GM23338 (cell line): ENCODE measurements around the gene MTHFD1L. TPM values are rescaled to one million over a fixed set of nuclear protein-coding genes. Genes with fewer than 3 reads are reported as not detected.

Experiments used
- ATAC-seq: fragments of 200-7000 bp; cut with Tn5 transposase; 3 replicates; pipeline ENCODE4 v1.9.1; 2020
- DNase-seq: peaks from one replicate; pipeline ENCODE4 v3.0.0-alpha.2; 2015; ENCODE audit warnings: low spot score
- H2AFZ ChIP-seq: fragments of 200-600 bp; sonication (generic); 2 replicates; pipeline ENCODE4 v1.8.0; 2016; ENCODE audit warnings: antibody characterized with exemption, mild to moderate bottlenecking, moderate library complexity
- H3F3A ChIP-seq: fragments of 200-600 bp; sonication (generic); replicated peaks from 2 replicates; pipeline ENCODE4 v1.8.0; 2017; ENCODE audit warnings: antibody characterized with exemption, mixed run types, low read depth
- H3K27ac ChIP-seq: fragments of 200-600 bp; sonication (generic); 2 replicates; pipeline ENCODE4 v1.6.1; 2016; ENCODE audit warnings: low read depth
- H3K27me3 ChIP-seq: fragments of 200-600 bp; sonication (generic); 2 replicates; pipeline ENCODE4 v1.8.0; 2016; ENCODE audit warnings: mild to moderate bottlenecking, mixed run types, moderate library complexity; ENCODE audit not compliant: insufficient read depth
- H3K36me3 ChIP-seq: fragments of 200-600 bp; sonication (generic); 2 replicates; pipeline ENCODE4 v1.8.0; 2016; ENCODE audit warnings: mild to moderate bottlenecking; ENCODE audit not compliant: insufficient read depth
- H3K4me1 ChIP-seq: fragments of 200-600 bp; sonication (generic); 2 replicates; pipeline ENCODE4 v1.8.0; 2016; ENCODE audit warnings: mild to moderate bottlenecking, moderate library complexity; ENCODE audit not compliant: insufficient read depth
- H3K4me2 ChIP-seq: fragments of 200-600 bp; sonication (generic); 2 replicates; pipeline ENCODE4 v1.7.1; 2017; ENCODE audit warnings: mixed run types
- H3K4me3 ChIP-seq: fragments of 200-600 bp; sonication (generic); 2 replicates; pipeline ENCODE4 v1.6.1; 2016; ENCODE audit warnings: mixed run types
- H3K79me2 ChIP-seq: fragments of 200-600 bp; sonication (generic); replicated peaks from 2 replicates; pipeline ENCODE4 v1.8.0; 2017; ENCODE audit warnings: mild to moderate bottlenecking; ENCODE audit not compliant: insufficient read depth
- H3K9me2 ChIP-seq: fragments of 200-600 bp; sonication (generic); 2 replicates; pipeline ENCODE4 v1.8.0; 2017; ENCODE audit not compliant: insufficient read depth
- H4K20me1 ChIP-seq: fragments of 200-600 bp; sonication (generic); replicated peaks from 2 replicates; pipeline ENCODE4 v1.8.0; 2017; ENCODE audit warnings: mild to moderate bottlenecking; ENCODE audit not compliant: insufficient read depth
- H3K27ac Mint-ChIP-seq: 2 replicates; pipeline ENCODE4 v1.8.0; 2020; ENCODE audit warnings: inconsistent platforms, mild to moderate bottlenecking, moderate library complexity, mixed read lengths
- H3K27me3 Mint-ChIP-seq: 3 replicates; pipeline ENCODE4 v1.8.0; 2022; ENCODE audit warnings: low read depth, mild to moderate bottlenecking, moderate library complexity, mixed read lengths, inconsistent platforms; ENCODE audit not compliant: insufficient read depth, poor library complexity
- H3K36me3 Mint-ChIP-seq: 3 replicates; pipeline ENCODE4 v1.8.0; 2021; ENCODE audit warnings: low read depth, mild to moderate bottlenecking, inconsistent platforms, moderate library complexity, mixed read lengths
- H3K4me1 Mint-ChIP-seq: 3 replicates; pipeline ENCODE4 v1.8.0; 2020; ENCODE audit warnings: mild to moderate bottlenecking, inconsistent platforms, mixed read lengths
- H3K4me3 Mint-ChIP-seq: 3 replicates; pipeline ENCODE4 v1.8.0; 2021; ENCODE audit warnings: moderate library complexity, mild to moderate bottlenecking, inconsistent platforms, mixed read lengths
- H3K9me3 Mint-ChIP-seq: 3 replicates; pipeline ENCODE4 v1.8.0; 2020; ENCODE audit warnings: moderate library complexity, mild to moderate bottlenecking, inconsistent platforms, mixed read lengths
- CREB1 ChIP-seq: fragments of 250-450 bp; sonication (Bioruptor Pico); IDR thresholded peaks from 2 replicates; pipeline ENCODE4 v1.5.0; 2020; ENCODE audit warnings: low read depth, mild to moderate bottlenecking, moderate library complexity
- EZH2 ChIP-seq: fragments of 200-600 bp; sonication (generic); IDR thresholded peaks from one replicate; pipeline ENCODE4 v1.8.0; 2017; ENCODE audit warnings: antibody characterized with exemption, mild to moderate bottlenecking, low read depth; ENCODE audit not compliant: unreplicated experiment
- EZH2phosphoT487 ChIP-seq: fragments of 200-600 bp; sonication (generic); IDR thresholded peaks from one replicate; pipeline ENCODE4 v1.8.1; 2018; ENCODE audit warnings: antibody characterized with exemption; ENCODE audit not compliant: unreplicated experiment
- JUNB ChIP-seq: IDR thresholded peaks from one replicate; pipeline ENCODE4 v1.6.1; 2016; ENCODE audit warnings: antibody characterized with exemption; ENCODE audit not compliant: unreplicated experiment
- NANOG ChIP-seq: IDR thresholded peaks from 2 replicates; pipeline ENCODE4 v1.6.1; 2016; ENCODE audit warnings: antibody characterized with exemption, borderline replicate concordance
- POLR2AphosphoS5 ChIP-seq: IDR thresholded peaks from 2 replicates; pipeline ENCODE4 v1.6.1; 2016; ENCODE audit warnings: antibody characterized with exemption, low read depth
- REST ChIP-seq: IDR thresholded peaks from one replicate; pipeline ENCODE4 v1.6.1; 2018; ENCODE audit warnings: antibody characterized with exemption; ENCODE audit not compliant: unreplicated experiment
- ZNF114 ChIP-seq: fragments of 250-450 bp; sonication (Bioruptor Pico); IDR thresholded peaks from 2 replicates; pipeline ENCODE4 v1.5.0; 2020; ENCODE audit warnings: mild to moderate bottlenecking, moderate library complexity
- polyA plus RNA-seq: library from polyadenylated mRNA; unstranded; fragments of >200 nt; fragmentation: Nextera tagmentation; extraction: Ambion mirVana; gene quantifications from 2 replicates; pipeline ENCODE4 v1.2.1, GENCODE V29; 2016
- total RNA-seq: library from RNA; depleted of rRNA; stranded (reverse); fragments of >200 nt; shearing (Covaris generic); gene quantifications from 2 replicates; pipeline ENCODE4 v1.2.3, GENCODE V29; 2014
- TF ChIP-seq, protein P1 (sequence below): fragments of 250-450 bp; sonication (Bioruptor Pico); IDR thresholded peaks from 2 replicates; pipeline ENCODE4 v1.5.0; 2020; ENCODE audit warnings: mild to moderate bottlenecking, moderate library complexity

Gene MTHFD1L
- total and polyA plus RNA-seq, 2 experiments from 2014 or later: 53.2 to 66.8 TPM

DNA sequence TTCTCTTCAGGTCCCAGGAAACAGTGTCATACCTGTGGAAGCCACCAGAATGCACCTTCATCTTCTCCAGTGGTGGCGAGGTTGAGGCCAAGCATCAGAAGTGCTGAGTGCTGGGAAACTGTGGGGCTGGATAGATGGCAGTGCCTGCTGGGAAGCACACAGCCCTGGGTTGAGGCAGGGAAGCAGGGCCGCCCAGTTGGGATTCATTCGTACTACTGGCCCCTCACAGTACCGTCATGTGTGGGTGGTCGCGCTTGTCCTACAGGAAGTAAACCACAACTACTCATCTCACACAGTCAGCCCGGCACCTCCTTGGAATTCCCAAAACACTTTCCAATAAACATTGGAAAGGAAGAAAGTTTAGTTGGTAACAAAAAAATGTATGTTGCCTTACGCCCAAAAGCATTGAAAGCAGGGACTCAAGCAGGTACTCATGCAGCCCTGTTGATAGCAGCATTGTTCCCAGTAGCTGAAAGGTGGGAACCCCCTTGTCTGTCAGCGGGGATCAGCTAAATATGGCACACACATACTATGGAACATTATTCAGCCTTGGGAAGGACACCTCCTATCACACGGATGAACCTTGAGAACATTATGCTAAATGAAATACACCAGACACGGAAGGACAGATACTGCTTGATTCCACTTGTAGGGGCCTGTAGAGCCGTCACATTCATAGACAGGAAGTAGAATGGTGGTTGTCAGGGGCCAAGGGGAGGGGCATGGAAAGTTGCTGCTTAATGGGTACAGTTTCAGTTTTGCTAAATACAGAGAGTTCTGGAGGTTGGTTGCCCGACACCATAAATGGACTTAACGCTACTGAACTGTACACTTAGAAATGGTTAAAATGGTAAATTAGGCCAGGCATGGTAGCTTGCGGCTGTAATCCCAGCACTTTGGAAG lies 162.7 kb downstream of the MTHFD1L start:
- Mint-ChIP-seq H3K27me3 (peaks cover 8% of the 10 kb centered on the region), H3K4me3 (no peak overlapping the region), H3K9me3 (no peaks in the 10 kb centered on the region), H3K27ac (no peak overlapping the region), H3K4me1 (no peaks in the 10 kb centered on the region), H3K36me3 (peaks cover 44% of the 10 kb centered on the region)
- H4K20me1 ChIP-seq: no peaks in the 10 kb centered on the region
- TF ChIP-seq ZNF114 (CRISPR knock-in tag) (no peak), EZH2phosphoT487 (no peak), POLR2AphosphoS5 (no peak)
- TF ChIP-seq, protein P1, sequence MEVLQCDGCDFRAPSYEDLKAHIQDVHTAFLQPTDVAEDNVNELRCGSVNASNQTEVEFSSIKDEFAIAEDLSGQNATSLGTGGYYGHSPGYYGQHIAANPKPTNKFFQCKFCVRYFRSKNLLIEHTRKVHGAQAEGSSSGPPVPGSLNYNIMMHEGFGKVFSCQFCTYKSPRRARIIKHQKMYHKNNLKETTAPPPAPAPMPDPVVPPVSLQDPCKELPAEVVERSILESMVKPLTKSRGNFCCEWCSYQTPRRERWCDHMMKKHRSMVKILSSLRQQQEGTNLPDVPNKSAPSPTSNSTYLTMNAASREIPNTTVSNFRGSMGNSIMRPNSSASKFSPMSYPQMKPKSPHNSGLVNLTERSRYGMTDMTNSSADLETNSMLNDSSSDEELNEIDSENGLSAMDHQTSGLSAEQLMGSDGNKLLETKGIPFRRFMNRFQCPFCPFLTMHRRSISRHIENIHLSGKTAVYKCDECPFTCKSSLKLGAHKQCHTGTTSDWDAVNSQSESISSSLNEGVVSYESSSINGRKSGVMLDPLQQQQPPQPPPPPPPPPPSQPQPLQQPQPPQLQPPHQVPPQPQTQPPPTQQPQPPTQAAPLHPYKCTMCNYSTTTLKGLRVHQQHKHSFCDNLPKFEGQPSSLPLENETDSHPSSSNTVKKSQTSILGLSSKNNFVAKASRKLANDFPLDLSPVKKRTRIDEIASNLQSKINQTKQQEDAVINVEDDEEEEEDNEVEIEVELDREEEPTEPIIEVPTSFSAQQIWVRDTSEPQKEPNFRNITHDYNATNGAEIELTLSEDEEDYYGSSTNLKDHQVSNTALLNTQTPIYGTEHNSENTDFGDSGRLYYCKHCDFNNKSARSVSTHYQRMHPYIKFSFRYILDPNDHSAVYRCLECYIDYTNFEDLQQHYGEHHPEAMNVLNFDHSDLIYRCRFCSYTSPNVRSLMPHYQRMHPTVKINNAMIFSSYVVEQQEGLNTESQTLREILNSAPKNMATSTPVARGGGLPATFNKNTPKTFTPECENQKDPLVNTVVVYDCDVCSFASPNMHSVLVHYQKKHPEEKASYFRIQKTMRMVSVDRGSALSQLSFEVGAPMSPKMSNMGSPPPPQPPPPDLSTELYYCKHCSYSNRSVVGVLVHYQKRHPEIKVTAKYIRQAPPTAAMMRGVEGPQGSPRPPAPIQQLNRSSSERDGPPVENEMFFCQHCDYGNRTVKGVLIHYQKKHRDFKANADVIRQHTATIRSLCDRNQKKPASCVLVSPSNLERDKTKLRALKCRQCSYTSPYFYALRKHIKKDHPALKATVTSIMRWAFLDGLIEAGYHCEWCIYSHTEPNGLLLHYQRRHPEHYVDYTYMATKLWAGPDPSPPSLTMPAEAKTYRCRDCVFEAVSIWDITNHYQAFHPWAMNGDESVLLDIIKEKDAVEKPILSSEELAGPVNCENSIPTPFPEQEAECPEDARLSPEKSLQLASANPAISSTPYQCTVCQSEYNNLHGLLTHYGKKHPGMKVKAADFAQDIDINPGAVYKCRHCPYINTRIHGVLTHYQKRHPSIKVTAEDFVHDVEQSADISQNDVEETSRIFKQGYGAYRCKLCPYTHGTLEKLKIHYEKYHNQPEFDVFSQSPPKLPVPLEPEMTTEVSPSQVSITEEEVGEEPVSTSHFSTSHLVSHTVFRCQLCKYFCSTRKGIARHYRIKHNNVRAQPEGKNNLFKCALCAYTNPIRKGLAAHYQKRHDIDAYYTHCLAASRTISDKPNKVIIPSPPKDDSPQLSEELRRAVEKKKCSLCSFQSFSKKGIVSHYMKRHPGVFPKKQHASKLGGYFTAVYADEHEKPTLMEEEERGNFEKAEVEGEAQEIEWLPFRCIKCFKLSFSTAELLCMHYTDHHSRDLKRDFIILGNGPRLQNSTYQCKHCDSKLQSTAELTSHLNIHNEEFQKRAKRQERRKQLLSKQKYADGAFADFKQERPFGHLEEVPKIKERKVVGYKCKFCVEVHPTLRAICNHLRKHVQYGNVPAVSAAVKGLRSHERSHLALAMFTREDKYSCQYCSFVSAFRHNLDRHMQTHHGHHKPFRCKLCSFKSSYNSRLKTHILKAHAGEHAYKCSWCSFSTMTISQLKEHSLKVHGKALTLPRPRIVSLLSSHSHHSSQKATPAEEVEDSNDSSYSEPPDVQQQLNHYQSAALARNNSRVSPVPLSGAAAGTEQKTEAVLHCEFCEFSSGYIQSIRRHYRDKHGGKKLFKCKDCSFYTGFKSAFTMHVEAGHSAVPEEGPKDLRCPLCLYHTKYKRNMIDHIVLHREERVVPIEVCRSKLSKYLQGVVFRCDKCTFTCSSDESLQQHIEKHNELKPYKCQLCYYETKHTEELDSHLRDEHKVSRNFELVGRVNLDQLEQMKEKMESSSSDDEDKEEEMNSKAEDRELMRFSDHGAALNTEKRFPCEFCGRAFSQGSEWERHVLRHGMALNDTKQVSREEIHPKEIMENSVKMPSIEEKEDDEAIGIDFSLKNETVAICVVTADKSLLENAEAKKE (CRISPR knock-in tag): no peak
- H3K4me1 ChIP-seq: no peaks in the 10 kb centered on the region
- no peak overlapping the region for H3K27ac ChIP-seq
- DNase-seq: no peak
- no peaks in the 10 kb centered on the region for H3K27me3 ChIP-seq
- no peaks in the 10 kb centered on the region for H3K9me2 ChIP-seq
- no peaks in the 10 kb centered on the region for H3K79me2 ChIP-seq
- no peaks in the 10 kb centered on the region for H3K36me3 ChIP-seq
- no peak overlapping the region for H3K4me3 ChIP-seq
- no peak overlapping the region for H2AFZ ChIP-seq
- H3F3A ChIP-seq: no peaks in the 10 kb centered on the region
- no peak overlapping the region for H3K4me2 ChIP-seq
- peak; percentile 30; the same call in 1 of the 3 replicates for ATAC-seq

- Mint-ChIP-seq H3K9me3 (no peaks in the 10 kb centered on the region), H3K36me3 (peaks cover 46% of the 10 kb centered on the region), H3K4me3 (no peak overlapping the region), H3K27me3 (peaks cover 5% of the 10 kb centered on the region), H3K4me1 (no peaks in the 10 kb centered on the region), H3K27ac (no peak overlapping the region)
- no peaks in the 10 kb centered on the region for H3K4me1 ChIP-seq
- no peaks in the 10 kb centered on the region for H4K20me1 ChIP-seq
- peak overlapping the region; percentile 39; the same call in 1 of the 2 replicates for H3K27ac ChIP-seq
- no peaks in the 10 kb centered on the region for H3K79me2 ChIP-seq
- H3K4me3 ChIP-seq: no peak overlapping the region
- no peaks in the 10 kb centered on the region for H3K9me2 ChIP-seq
- H3K4me2 ChIP-seq: no peak overlapping the region
- H3F3A ChIP-seq: no peaks in the 10 kb centered on the region
- ATAC-seq (peak; percentile 26; the same call in 1 of the 3 replicates), DNase-seq (no peak)
- H3K36me3 ChIP-seq: no peaks in the 10 kb centered on the region
- no peak overlapping the region for H2AFZ ChIP-seq
- no peaks in the 10 kb centered on the region for H3K27me3 ChIP-seq
- TF ChIP-seq REST: no peak
- TF ChIP-seq ZNF114 (CRISPR knock-in tag): no peak
- no peak for TF ChIP-seq NANOG
- TF ChIP-seq EZH2phosphoT487: no peak
- TF ChIP-seq CREB1 (CRISPR knock-in tag): no peak
- TF ChIP-seq JUNB: no peak
- TF ChIP-seq EZH2: no peak
Measured at GRCh38 chr6:151029970-151030369, 164.5 kb downstream of the MTHFD1L start.
